ENCODE data around the gene ARRDC2.

GRCh38 chr19:18029617-18030338 lies 21.8 kb downstream of the ARRDC2 start:
- no peak for TF ChIP-seq POLR2AphosphoS5 (IDR thresholded peaks at IDR 0.05)
- TF ChIP-seq CTCF (IDR thresholded peaks at IDR 0.05): no peak
- TF ChIP-seq POLR2A (IDR thresholded peaks at IDR 0.05): no peak
